NCI-H748 (cell line): Measurements from ENCODE around the gene AP4M1.
A peak's percentile ranks its signal among the peaks of the same experiment; 100 is the strongest.

ENCODE experiments used
- DNase-seq: peaks from one replicate; lab custom pipeline; 2025; ENCODE audit not compliant: unreplicated experiment; lab: John Stamatoyannopoulos, UW

Gene AP4M1

DNA sequence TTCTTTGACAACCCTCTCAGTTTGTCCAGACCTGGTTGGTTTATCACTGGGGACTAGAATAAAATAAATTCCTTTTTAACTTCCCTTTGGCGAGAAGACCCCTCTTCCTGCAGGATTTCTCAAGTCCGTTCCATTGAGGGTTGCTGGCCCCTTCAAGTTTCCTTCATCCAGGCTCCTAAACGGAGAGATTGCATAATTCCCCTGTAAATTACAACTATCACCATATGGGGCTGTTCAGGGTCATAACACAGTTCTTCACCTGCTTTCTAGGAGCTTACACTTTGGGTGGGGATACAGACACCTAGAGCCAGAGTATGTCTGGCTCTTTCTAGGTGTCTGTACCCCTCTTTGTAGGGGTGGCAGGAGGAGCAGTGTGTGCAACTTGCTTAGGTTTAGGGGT lies 15.9 kb upstream of the AP4M1 start:
- no peak for DNase-seq

DNA sequence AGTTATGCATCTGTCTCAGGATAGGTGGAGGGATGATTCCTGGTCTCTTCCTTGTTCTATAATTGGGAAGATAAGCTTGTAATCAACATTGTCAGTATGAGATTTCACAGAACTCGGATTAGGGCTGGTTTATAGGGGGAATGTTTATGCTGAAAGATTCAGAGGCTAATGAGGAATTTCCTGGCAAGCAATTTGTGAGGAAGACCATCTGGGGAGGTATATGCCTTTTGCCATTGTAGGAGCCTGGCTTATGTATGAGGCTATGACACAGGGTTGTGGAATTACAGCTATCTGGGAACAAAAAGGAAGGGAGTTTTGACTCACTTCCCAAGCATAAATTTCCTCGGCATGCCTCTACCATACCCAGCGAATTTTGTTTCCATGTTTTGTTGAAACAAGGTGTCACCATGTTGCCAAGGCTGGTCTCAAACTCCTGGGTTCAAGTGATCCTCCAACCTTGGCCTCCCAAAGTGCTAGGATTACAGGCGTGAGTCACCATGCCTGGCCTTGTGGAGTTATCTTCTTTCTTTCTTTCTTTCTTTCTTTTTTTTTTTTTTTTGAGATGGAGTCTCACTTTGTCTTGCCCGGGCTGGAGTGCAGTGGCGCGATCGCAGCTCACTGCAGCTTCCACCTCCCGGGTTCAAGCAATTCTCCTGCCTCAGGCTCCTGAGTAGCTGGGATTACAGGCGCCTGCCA lies 14.2 kb upstream of the AP4M1 start:
- no peak for DNase-seq

DNA sequence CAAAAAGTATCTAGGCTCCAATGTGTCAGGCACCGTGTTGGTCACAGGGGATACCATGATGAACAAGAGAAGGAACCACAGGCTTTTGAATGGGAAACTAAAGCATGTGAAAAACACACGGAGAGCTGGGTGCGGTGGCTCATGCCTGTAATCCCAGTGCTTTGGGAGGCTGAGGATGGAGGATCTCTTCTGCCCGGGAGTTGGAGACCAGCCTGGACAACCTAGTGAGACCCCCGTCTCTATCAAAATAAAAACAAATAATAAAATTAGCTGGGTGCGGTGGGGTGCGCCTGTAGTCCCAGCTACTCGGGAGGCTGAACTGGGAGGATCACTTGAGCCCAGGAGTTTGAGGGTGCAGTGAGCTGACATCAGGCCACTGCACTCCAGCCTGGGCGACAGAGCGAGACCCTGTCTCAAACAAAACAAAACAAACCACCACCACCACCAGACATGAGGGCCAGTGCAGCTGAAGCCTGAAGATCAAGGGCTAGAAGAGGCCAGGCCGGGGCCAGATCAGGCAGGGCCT lies 13.3 kb upstream of the AP4M1 start:
- DNase-seq: no peak

GRCh38 chr7:100088621-100089457 lies 12.6 kb upstream of the AP4M1 start, which contains the start of gene COPS6:
Gene COPS6, plus strand, starts transcription at chr7:100088969. Its CDS starts 22 bp downstream, at chr7:100088991.
- peak; percentile 82 for DNase-seq

DNA sequence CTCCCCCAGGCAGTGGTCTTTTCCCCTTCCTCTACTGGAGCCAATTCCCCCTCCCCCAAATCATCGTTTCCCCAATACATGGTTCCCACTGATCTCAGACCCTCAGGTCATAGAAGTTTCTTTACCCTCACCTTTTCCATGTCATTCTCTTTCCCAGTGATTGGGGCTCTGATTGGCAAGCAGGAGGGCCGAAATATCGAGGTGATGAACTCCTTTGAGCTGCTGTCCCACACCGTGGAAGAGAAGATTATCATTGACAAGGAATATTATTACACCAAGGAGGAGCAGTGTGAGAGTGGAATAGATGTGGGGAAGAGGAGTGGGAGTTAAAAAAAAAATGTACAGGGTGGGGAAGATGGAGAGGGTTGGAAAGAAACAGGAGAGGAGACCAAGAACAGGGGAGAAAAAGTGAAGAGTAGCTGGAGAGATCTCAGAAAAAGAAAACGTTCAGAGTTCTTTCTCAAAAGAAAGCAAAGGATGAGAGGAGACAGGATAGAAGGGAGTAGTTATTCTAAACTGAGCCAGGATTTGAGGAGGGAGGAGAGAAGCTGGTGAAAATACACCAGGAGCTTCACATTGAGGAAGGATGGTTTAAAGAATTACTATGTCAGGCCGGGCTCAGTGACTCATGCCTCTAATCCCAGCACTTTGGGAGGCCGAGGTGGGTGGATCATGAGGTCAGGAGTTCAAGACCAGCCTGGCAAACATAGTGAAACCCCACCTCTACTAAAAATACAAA lies 11.8 kb upstream of the AP4M1 start:
- DNase-seq: no peak

DNA sequence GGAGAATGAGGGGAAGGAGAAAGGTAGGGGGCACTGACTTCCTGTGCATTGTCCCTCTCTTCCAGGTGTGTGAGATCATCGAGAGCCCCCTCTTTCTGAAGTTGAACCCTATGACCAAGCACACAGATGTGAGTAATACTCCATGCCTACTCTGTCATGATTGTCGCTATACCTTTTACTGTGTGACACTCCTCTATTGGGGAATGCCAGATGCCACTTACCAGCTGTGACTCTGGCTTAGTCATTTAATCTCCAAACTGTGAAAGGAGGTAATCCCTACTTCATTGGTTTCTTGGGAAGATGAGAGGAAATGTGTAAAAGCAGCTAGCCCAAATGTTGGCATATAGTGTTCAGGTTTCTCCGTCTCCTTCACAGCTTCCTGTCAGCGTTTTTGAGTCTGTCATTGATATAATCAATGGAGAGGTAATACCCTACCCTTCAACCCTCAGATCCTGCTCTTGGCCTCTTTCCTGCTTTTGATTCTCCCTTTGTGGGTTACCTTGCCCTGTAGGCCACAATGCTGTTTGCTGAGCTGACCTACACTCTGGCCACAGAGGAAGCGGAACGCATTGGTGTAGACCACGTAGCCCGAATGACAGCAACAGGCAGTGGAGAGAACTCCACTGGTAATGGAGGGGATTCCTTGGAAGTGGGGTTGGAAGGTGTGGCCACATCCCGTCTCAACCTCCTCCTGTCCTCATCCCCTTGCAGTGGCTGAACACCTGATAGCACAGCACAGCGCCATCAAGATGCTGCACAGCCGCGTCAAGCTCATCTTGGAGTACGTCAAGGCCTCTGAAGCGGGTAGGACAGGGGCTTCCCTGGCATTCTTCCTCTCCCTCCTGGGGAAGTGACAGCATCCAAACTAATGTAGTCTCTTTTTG lies 10.7 kb upstream of the AP4M1 start:
- DNase-seq: peak; percentile 28

DNA sequence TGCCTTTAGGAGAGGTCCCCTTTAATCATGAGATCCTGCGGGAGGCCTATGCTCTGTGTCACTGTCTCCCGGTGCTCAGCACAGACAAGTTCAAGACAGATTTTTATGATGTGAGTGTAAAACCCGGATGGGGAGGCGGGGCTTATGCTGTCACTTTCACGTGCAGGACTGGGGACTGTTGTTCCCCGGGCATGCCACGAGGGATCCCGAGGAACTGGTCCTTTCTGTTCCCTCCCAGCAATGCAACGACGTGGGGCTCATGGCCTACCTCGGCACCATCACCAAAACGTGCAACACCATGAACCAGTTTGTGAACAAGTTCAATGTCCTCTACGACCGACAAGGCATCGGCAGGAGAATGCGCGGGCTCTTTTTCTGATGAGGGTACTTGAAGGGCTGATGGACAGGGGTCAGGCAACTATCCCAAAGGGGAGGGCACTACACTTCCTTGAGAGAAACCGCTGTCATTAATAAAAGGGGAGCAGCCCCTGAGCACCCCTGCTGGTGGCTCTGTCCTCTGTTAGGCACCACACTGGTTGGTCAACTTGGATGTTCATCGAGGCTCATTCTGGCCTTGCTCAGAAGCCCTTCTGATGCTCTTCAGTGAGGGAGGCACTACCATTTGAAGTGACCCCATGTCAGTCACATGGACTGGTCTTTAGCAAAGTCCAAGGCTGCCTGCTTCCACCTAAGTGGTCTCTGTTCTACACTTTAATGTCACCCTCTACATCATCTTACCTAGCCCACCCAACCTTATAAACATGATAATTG lies 9.8 kb upstream of the AP4M1 start:
- peak; percentile 48 for DNase-seq

- no peak for DNase-seq
Observed at GRCh38 chr7:100093054-100093453, 8.4 kb upstream of the AP4M1 start.

DNA sequence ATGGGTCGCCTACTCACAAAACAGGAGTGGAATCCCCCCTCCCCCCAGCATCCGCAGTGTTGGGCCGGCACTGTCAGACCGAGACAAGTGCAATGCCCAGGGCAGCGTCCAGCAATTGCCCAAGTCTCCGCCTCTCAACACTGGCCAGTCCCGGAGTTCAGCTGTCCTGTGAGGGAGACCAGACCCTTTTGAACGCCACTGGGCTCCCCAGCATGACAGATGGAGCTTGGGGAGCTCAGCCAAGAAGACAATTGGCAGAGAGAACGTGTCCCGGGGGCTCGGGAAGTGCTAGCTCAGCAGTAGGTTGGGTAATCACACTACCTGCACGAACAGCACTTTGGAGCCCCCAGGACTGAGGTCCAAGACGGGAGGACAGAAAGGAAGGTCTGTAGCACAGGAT lies 7.9 kb upstream of the AP4M1 start:
- no peak for DNase-seq

- no peak for DNase-seq
Observed at GRCh38 chr7:100093925-100094486, 7.4 kb upstream of the AP4M1 start.

DNA sequence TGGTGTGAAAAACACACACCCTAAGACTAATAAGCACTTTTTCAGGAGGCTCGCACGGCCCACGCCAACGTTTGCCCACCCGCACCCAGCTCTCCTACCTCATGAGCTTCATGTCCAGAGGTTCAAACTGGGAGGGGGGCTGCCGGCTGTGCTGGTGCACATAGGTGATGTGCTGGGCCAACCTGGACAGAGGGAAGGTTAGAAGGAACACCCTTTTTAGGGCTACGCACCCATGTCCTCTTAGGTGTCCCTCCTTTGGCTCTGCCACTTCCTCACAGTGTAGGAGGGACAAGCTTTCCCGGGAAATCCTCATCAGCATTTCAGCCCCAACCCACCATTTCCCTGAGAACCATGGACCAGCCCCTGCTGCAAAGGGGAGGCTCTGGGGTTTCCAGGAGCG lies 6.2 kb upstream of the AP4M1 start:
- DNase-seq: no peak

DNA sequence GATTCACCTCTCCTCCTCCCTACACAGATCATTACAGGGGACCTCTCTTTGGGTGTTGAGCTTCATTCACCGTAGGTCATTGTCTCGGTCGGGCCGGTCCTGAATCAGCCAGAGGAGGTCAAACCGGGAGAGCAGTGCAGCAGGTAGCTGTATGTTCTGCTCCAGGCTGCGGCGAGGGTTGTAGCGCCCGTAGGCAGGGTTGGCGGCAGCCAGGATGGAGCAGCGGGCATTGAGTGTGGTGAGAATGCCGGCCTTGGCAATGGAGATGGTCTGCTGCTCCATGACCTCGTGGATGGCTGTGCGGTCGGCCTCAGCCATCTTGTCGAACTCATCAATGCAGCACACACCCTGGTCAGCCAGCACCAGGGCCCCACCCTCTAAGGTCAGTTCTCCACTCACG lies 5.7 kb upstream of the AP4M1 start:
- DNase-seq: no peak

- DNase-seq: no peak
Observed at GRCh38 chr7:100098913-100099312, 2.5 kb upstream of the AP4M1 start.

GRCh38 chr7:100099452-100099851 lies 2.0 kb upstream of the AP4M1 start:
- DNase-seq: no peak

- DNase-seq: peak; percentile 98
Observed at GRCh38 chr7:100100420-100101015, 925 bp upstream of the AP4M1 start.

- no peak for DNase-seq
Observed at GRCh38 chr7:100102950-100103840, 1.8 kb downstream of the AP4M1 start.

- DNase-seq: no peak
Observed at GRCh38 chr7:100105534-100105933, 4.1 kb downstream of the AP4M1 start.

GRCh38 chr7:100106633-100107032 lies 5.2 kb downstream of the AP4M1 start:
- no peak for DNase-seq
